ENCODE results near the gene HDHD2. TPM values are rescaled to one million over a fixed set of nuclear protein-coding genes. Genes with fewer than 3 reads are reported as not detected.
A peak's percentile ranks its signal among the peaks of the same experiment; 100 is the strongest.

The HDHD2 gene
- total and polyA plus RNA-seq, 9 donors, result 15.3 to 24.5 (median 20.2) TPM

DNA sequence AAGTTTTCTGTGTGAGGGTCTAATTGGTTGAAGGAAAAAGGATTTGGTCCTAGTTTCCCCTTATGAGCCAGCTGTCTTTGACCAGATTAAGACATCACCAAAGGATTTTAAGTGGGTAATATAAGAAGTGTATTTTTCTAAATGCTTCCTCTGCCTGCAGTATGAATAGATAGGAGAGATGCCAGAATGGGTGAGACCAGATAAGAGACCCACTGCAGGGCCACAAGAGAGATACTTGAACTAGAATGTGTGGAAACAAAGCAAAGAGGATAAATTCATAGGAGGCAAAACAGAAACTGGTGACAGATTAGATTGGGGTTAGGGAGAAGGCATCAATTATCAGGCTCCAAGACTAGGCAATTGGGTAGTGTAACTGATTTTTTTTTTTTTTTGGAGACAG is 1.1 kb upstream of the HDHD2 start:
- no peak for DNase-seq
- Histone ChIP-seq H3K4me1 (ENCODE audit: control insufficient read depth, insufficient read depth, low read length) (peaks cover 10% of the 10 kb centered on the region), H3K27ac (ENCODE audit: low read length) (peak overlapping the region; percentile 91), H3K36me3 (ENCODE audit: control insufficient read depth, insufficient read depth, low read length) (peaks cover 5% of the 10 kb centered on the region), H3K9me3 (replicated peaks; ENCODE audit: control insufficient read depth, low read depth, low read length) (no peaks in the 10 kb centered on the region), H3K4me3 (ENCODE audit: low read length) (no peak overlapping the region), H3K27me3 (ENCODE audit: control insufficient read depth, insufficient read depth, low read length) (no peaks in the 10 kb centered on the region)

DNA sequence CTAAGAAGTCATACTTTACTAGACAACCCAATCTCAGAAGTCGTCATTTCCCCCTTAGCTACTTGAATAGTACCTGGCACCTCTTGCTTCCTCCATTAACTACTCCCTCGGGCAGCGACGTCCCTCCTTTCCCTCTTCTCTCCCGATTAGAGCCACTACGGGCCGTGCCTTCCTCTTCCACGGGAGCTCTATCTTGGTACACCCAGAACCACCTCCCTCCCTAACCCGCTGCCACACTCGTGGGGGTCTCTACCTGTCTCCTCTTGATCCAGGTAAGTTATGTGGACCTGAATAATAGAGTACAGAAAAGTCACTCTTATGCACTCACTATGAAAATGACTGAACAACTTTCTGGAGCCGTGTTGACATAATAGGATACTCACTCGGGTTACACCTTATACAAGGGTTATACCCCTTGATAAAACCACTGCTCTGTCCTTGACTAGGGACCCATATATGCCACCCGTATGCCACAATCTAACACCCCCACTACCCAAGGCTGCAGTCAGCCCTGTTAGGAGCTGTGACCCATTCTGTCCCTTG is 595 bp upstream of the HDHD2 start:
- no peaks in the 10 kb centered on the region for H3K27me3 ChIP-seq (ENCODE audit: control insufficient read depth, insufficient read depth, low read length)
- peaks cover 10% of the 10 kb centered on the region for H3K4me1 ChIP-seq (ENCODE audit: control insufficient read depth, insufficient read depth, low read length)
- WGBS (ENCODE audit: insufficient coverage), result 15% methylated on average over 4 of the region's 13 CpGs
- no peaks in the 10 kb centered on the region for H3K9me3 ChIP-seq (replicated peaks; ENCODE audit: control insufficient read depth, low read depth, low read length)
- no peak for DNase-seq
- peak overlapping the region; percentile 85 for H3K4me3 ChIP-seq (ENCODE audit: low read length)
- H3K27ac ChIP-seq (ENCODE audit: low read length), result peak overlapping the region; percentile 91
- peaks cover 5% of the 10 kb centered on the region for H3K36me3 ChIP-seq (ENCODE audit: control insufficient read depth, insufficient read depth, low read length)

DNA sequence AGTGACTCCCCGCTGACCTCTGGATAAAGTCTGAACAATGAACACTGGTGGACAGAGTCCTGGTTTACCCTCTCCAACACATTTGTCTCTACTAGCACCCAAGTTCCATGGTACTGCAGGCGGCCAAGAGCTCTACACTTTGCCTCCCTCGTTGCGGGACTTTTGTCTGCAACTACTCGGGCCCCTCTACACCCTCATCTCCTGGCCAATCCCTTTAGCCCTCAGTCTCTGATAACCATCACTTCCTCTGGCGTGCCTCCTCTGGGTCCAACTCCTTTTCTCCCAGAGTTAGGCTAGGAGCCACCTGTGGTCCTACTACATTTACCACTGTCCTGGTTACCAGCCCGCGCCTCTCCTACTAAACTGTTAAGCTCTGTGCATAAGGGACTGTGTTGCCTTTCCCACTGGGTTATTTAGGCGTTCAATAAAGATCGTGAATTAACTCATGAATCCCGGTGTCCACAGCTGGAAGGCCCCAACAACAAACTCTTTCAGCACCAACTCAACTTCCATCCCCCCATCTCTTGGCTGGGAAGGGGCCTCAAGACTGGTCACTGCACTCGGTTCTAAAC is 757 bp downstream of the HDHD2 start:
- Histone ChIP-seq H3K4me3 (ENCODE audit: low read length) (peak overlapping the region; percentile 85), H3K4me1 (ENCODE audit: control insufficient read depth, insufficient read depth, low read length) (peaks cover 10% of the 10 kb centered on the region), H3K27me3 (ENCODE audit: control insufficient read depth, insufficient read depth, low read length) (no peaks in the 10 kb centered on the region), H3K9me3 (replicated peaks; ENCODE audit: control insufficient read depth, low read depth, low read length) (no peaks in the 10 kb centered on the region), H3K36me3 (ENCODE audit: control insufficient read depth, insufficient read depth, low read length) (peaks cover 4% of the 10 kb centered on the region), H3K27ac (ENCODE audit: low read length) (peak overlapping the region; percentile 91)
- WGBS (ENCODE audit: insufficient coverage), result 18% methylated on average over 12 of the region's 12 CpGs
- DNase-seq, result no peak

DNA sequence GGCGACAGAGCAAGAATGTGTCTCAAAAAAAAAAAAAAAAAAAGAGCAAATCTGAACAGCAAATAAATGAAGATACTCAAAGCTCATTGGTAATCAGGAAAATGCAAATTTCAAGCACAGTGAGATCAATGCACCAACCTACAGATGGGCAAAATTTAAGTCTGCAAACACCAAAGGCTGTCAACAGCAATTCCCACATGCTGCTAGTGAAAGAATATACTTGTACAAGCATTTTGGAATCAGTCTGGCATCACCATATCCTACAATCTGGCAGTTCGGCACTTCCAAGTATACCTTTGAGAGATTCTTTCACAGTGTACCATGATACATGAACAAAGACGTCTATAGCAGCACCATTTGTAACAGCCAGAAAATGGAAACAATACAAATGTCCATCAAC is 4.1 kb downstream of the HDHD2 start:
- no peaks in the 10 kb centered on the region for H3K36me3 ChIP-seq (ENCODE audit: control insufficient read depth, insufficient read depth, low read length)
- peaks cover 10% of the 10 kb centered on the region for H3K4me1 ChIP-seq (ENCODE audit: control insufficient read depth, insufficient read depth, low read length)
- no peaks in the 10 kb centered on the region for H3K9me3 ChIP-seq (replicated peaks; ENCODE audit: control insufficient read depth, low read depth, low read length)
- DNase-seq, result no peak
- no peak overlapping the region for H3K27ac ChIP-seq (ENCODE audit: low read length)
- WGBS (ENCODE audit: insufficient coverage), result no CpG with 5 or more reads among the region's 3 CpGs
- no peak overlapping the region for H3K4me3 ChIP-seq (ENCODE audit: low read length)
- no peaks in the 10 kb centered on the region for H3K27me3 ChIP-seq (ENCODE audit: control insufficient read depth, insufficient read depth, low read length)

DNA sequence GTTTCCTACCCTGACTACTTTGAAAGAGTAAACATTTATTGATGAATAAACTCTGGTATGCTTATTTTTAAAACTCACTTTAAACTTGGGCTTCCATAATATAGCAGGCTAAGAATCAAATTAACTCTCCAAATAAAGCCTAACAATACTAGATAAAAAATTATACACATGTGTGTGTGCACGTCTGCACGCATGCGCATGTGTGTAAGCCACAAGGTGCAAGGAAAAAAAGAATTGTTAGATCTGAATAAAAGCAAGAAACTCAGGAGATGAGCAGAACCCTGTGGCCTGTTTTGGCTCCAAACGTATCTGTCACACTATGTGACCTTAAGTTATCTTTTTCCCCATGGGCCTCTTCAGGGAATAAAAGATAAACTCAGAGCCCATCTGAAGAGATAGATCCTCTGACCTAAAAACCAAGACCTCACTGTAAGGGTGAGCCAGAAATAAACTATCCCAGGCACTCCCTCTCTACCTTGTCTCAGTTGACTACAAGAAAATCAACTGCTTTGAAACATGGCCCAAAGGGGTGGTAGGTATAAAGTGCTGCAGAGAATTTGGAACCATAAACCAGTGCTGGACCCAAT is 6.3 kb downstream of the HDHD2 start:
- no peak overlapping the region for H3K27ac ChIP-seq (ENCODE audit: low read length)
- no peaks in the 10 kb centered on the region for H3K4me1 ChIP-seq (ENCODE audit: control insufficient read depth, insufficient read depth, low read length)

DNA sequence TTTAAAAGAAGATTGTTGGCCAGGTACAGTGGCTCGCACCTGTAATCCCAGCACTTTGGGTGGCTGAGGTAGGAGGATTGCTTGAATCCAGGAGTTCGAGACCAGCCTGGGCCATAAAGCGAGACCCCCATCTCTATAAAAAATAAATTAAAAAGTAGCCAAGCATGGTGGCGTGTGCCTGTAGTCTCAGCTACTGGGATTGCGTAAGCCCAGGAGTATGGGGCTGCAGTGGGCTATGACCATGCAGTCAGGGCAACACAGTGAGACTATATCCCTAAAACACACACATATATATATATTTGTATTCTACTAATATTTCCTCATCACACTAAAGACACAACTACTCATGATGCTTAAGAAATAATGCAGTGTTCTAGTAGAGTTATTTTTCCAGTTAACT is 7.1 kb downstream of the HDHD2 start:
- DNase-seq, result no peak
- H3K27ac ChIP-seq (ENCODE audit: low read length), result no peak overlapping the region
- no peaks in the 10 kb centered on the region for H3K4me1 ChIP-seq (ENCODE audit: control insufficient read depth, insufficient read depth, low read length)
- H3K9me3 ChIP-seq (replicated peaks; ENCODE audit: control insufficient read depth, low read depth, low read length), result no peaks in the 10 kb centered on the region
- no CpG with 5 or more reads among the region's 5 CpGs for WGBS (ENCODE audit: insufficient coverage)
- no peaks in the 10 kb centered on the region for H3K27me3 ChIP-seq (ENCODE audit: control insufficient read depth, insufficient read depth, low read length)
- peaks cover 2% of the 10 kb centered on the region for H3K36me3 ChIP-seq (ENCODE audit: control insufficient read depth, insufficient read depth, low read length)
- H3K4me3 ChIP-seq (ENCODE audit: low read length), result no peak overlapping the region

More for the DNA sequence above, 6.3 kb downstream of the HDHD2 start:
- DNase-seq, result no peak
- Histone ChIP-seq H3K36me3 (ENCODE audit: control insufficient read depth, insufficient read depth, low read length) (peaks cover 2% of the 10 kb centered on the region), H3K27me3 (ENCODE audit: control insufficient read depth, insufficient read depth, low read length) (no peaks in the 10 kb centered on the region), H3K4me3 (ENCODE audit: low read length) (no peak overlapping the region), H3K9me3 (replicated peaks; ENCODE audit: control insufficient read depth, low read depth, low read length) (no peaks in the 10 kb centered on the region)
- WGBS (ENCODE audit: insufficient coverage), result 89% methylated on average over 1 of the region's 4 CpGs

DNA sequence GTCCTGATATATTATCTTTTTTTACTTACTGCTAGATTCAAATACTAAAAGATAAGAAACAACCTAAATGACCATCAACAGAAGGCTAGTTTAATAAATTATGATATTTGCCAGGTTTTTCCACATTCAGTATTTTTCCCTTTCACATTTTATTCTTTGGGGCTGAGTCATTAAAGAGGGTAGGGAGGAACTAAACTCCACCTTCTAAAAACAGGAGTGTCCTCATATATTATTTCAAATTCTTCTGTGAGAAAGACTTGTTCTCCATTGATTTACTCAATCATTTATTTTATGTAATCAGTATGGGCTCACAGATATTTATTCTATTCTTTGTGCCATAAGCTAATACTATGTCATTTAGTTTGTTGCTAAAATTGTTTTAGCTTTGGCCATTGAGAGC is 9.0 kb downstream of the HDHD2 start:
- H3K27me3 ChIP-seq (ENCODE audit: control insufficient read depth, insufficient read depth, low read length), result no peaks in the 10 kb centered on the region
- no peak for DNase-seq
- H3K4me1 ChIP-seq (ENCODE audit: control insufficient read depth, insufficient read depth, low read length), result no peaks in the 10 kb centered on the region
- H3K9me3 ChIP-seq (replicated peaks; ENCODE audit: control insufficient read depth, low read depth, low read length), result no peaks in the 10 kb centered on the region
- peaks cover 2% of the 10 kb centered on the region for H3K36me3 ChIP-seq (ENCODE audit: control insufficient read depth, insufficient read depth, low read length)
- no peak overlapping the region for H3K27ac ChIP-seq (ENCODE audit: low read length)
- no peak overlapping the region for H3K4me3 ChIP-seq (ENCODE audit: low read length)

DNA sequence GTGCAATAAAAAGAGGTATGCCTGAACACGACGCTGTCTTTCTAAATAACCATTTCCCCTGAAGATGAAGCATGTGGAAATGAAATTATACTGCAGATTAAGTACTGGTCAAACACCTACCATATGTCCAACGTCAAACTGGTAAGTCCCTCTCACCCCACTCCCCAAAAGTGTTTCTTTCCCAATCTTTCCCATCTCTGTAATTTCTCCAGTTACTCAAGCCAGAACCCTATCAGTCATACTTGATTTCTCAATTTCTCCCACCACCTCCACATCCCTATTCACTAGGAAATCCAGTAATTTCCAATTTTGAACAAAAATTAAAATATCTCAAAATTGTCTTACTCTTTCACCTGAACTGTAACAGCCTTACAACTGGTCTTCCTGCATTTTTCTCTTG is 29.2 kb downstream of the HDHD2 start:
- Histone ChIP-seq H3K4me3 (ENCODE audit: low read length) (no peak overlapping the region), H3K27me3 (ENCODE audit: control insufficient read depth, insufficient read depth, low read length) (no peaks in the 10 kb centered on the region), H3K27ac (ENCODE audit: low read length) (no peak overlapping the region), H3K36me3 (ENCODE audit: control insufficient read depth, insufficient read depth, low read length) (peaks cover 8% of the 10 kb centered on the region), H3K9me3 (replicated peaks; ENCODE audit: control insufficient read depth, low read depth, low read length) (no peaks in the 10 kb centered on the region), H3K4me1 (ENCODE audit: control insufficient read depth, insufficient read depth, low read length) (no peaks in the 10 kb centered on the region)
- no peak for DNase-seq
- whole genome bisulfite sequencing (ENCODE audit: insufficient coverage), result 100% methylated on average over 1 of the region's 3 CpGs

DNA sequence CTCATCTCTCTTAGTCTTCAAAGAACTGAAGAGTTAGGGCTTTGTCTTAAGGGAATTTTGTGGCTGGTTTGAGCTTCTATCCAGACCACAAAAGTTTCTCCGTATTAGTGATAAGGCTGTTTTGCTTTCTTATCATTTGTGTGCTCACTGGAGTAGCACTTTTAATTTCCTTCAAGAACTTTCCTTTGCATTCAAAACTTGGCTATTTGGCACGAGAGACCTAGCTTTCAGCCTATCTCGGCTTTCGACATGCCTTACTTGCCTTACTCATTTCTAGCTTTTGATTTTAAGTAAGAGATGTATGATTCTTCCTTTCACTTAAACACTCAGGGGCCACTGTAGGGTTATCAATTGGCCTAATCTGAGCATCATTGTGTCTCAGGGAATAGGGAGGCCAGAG is 29.9 kb downstream of the HDHD2 start:
- no CpG with 5 or more reads among the region's 4 CpGs for WGBS (ENCODE audit: insufficient coverage)
- Histone ChIP-seq H3K27me3 (ENCODE audit: control insufficient read depth, insufficient read depth, low read length) (no peaks in the 10 kb centered on the region), H3K4me1 (ENCODE audit: control insufficient read depth, insufficient read depth, low read length) (no peaks in the 10 kb centered on the region), H3K36me3 (ENCODE audit: control insufficient read depth, insufficient read depth, low read length) (peaks cover 8% of the 10 kb centered on the region), H3K4me3 (ENCODE audit: low read length) (no peak overlapping the region), H3K27ac (ENCODE audit: low read length) (no peak overlapping the region), H3K9me3 (replicated peaks; ENCODE audit: control insufficient read depth, low read depth, low read length) (no peaks in the 10 kb centered on the region)
- no peak for DNase-seq

DNA sequence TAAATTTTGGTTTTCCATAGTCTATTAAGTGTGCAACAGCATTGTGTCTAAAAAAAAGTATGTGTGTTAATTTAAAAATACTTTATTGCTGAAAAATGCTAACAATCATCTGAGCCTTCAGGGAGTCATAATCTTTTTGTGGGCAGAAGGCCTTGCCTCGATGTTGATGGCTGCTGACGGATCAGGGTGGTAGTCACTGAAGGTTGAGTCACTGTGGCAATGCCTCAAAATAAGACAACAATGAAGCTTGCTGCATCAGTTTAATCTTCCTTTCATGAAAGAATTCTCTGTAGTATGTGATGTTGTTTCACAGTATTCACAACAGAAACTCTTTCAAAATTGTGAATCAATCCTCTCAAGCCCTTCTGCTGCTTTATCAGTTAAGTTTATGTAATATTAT is 31.3 kb downstream of the HDHD2 start:
- Histone ChIP-seq H3K4me1 (ENCODE audit: control insufficient read depth, insufficient read depth, low read length) (peaks cover 2% of the 10 kb centered on the region), H3K36me3 (ENCODE audit: control insufficient read depth, insufficient read depth, low read length) (peaks cover 13% of the 10 kb centered on the region), H3K4me3 (ENCODE audit: low read length) (no peak overlapping the region), H3K27me3 (ENCODE audit: control insufficient read depth, insufficient read depth, low read length) (no peaks in the 10 kb centered on the region), H3K27ac (ENCODE audit: low read length) (no peak overlapping the region), H3K9me3 (replicated peaks; ENCODE audit: control insufficient read depth, low read depth, low read length) (no peaks in the 10 kb centered on the region)
- no CpG with 5 or more reads among the region's 2 CpGs for WGBS (ENCODE audit: insufficient coverage)
- no peak for DNase-seq

DNA sequence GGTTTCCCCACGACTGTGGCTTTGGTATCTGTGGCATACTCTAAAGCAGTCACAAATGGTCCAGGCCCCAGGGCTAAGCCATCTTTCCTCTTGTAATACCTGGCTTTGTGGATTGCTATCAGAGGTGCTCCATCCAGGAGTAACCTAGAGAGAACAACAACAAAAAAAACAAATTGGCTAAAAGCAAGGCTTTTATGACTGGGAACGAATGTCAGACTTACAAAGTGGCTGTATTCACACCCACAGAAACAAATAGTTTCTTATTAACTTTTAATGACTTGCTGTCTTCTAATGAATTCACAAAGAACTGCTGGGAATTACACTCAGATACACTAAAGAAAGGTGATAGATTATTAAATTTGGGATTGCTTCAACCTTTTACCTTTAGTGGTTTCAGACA is 35.1 kb downstream of the HDHD2 start:
- no peak for DNase-seq
- Histone ChIP-seq H3K9me3 (replicated peaks; ENCODE audit: control insufficient read depth, low read depth, low read length) (no peaks in the 10 kb centered on the region), H3K27me3 (ENCODE audit: control insufficient read depth, insufficient read depth, low read length) (no peaks in the 10 kb centered on the region), H3K4me3 (ENCODE audit: low read length) (no peak overlapping the region), H3K27ac (ENCODE audit: low read length) (no peak overlapping the region), H3K4me1 (ENCODE audit: control insufficient read depth, insufficient read depth, low read length) (peaks cover 2% of the 10 kb centered on the region), H3K36me3 (ENCODE audit: control insufficient read depth, insufficient read depth, low read length) (peaks cover 35% of the 10 kb centered on the region)
- no CpG with 5 or more reads among the region's 2 CpGs for WGBS (ENCODE audit: insufficient coverage)
